ENCODE measurements around the gene SPDYE2.
A peak's percentile ranks its signal among the peaks of the same experiment; 100 is the strongest.
"Not testable (repeated sequence)": the region's sequence is repeated elsewhere in the genome, so short reads cannot be mapped to it uniquely, and the experiment has no call there.

The SPDYE2 gene

DNA sequence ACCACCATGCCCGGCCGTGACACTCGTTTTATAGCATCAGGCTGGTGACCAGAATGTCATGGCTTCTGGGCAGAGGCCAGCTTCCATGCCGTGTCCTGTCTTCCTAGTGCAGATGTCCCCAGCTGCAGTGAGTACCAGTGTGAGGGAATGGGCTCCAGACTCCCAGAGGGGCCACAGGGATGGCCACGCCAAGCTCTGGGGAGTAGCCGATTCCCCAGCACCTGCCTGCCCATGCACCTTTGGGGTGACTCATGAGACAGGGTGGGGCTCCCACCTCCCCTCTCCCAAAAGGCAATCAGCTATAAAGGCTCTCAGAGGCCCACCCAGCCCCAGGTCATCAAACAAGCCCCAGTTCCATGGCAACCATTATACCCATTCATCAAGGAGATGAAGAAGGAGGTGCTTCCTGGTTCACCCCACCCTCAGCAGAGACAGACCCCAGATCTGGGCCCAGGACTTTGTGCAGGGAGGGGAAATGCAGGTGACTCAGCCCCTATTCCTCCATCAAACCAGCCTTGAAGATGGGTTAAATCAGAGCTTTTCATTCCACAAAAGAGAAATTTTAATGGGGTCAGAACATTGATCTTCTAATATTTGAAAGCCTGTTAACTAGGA lies at the start of gene SPDYE2:
Gene SPDYE2, plus strand, starts transcription at position 419 of the 615 bp plus-strand sequence. CDS start 2,030 bp downstream, outside the sequence.
- FAIRE-seq; DNase-seq (ENCODE audit: low spot score): not testable (repeated sequence)

DNA sequence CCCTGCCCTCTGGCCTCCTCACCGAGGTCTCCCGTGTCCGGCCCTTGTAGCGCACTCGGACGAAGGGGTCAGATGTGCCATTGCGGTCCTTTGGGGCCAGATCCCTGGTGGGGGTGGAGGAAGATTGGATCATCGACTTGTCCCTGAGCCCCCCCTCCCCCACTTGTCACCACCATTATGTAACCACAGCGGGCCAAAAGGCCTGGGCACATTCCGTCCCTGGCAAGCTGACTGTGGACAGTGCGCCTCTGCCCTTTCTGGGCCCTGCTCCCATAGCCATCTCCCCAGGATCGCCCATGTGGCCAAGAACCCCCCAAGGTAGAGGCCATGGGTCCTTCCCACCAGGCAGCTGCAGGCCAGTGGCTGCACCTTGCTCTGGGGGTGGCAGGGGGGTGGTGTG lies 47.9 kb upstream of the SPDYE2 start:
- FAIRE-seq; DNase-seq (ENCODE audit: low spot score): not testable (repeated sequence)

DNA sequence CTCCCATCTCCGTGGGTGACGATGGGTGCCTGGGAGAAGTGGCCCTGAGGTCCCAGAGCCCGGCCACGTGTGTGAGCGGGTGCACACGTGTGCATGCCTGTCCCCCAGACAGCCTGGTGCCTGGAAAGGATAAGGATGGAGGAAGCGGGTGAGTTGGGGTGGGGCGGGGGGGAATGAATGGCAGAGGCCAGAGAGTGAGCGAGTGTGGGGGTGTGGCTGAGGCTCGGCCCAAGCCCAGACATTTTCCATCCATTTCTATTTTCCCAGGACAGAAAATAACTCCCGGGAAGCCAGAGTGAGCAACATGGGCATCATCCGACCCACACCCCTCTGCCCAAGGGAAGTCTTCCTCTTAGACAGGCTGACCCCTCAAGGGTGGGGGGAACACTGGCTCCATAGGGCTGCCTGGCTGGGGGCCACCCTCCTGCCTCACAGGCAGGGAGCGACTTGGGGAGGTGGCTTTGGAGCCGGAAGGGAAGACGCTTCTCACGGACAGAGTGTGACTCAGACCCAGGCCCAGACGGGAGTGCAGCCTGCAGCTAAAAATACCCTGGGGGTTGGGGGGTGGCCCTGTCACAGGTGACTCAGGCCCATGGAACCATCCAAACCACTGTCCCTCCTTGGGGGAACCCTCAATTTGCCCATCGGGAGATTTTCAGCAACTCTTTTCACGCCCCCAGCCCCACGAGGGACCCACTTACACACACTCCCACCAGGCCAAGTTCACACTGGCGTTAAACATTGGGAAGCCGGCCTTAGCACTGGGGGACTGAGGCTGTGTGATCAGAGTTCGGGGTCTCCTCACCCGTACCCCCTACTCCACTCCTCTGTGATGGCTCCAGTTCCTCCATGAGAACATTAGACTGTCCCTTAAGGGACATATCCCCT lies 45.5 kb upstream of the SPDYE2 start:
- peak; percentile 55 for FAIRE-seq
- DNase-seq (ENCODE audit: low spot score): not testable (repeated sequence)

GRCh38 chr7:102507410-102508088 lies 43.5 kb upstream of the SPDYE2 start:
- FAIRE-seq: not testable (repeated sequence)

DNA sequence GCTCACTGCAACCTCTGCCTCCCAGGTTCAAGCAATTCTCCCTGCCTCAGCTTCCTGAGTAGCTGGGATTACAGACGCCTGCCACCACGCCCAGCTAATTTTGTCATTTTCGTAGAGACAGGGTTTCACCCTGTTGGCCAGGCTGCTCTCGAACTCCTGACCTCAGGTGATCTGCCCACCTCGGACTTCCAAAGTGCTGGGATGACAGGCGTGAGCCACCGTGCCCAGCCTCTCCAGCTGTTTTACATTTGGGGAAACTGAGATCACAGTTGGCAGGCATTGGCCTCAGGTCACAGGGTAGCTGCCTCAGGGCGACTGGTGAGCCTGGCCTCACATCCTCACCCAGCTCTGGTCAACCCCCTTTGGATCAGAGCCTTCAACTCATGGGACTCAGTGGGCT lies 40.5 kb upstream of the SPDYE2 start:
- FAIRE-seq; DNase-seq (ENCODE audit: low spot score): not testable (repeated sequence)

More at GRCh38 chr7:102507410-102508088, 43.5 kb upstream of the SPDYE2 start:
- DNase-seq (ENCODE audit: low spot score): not testable (repeated sequence)

- not testable (repeated sequence) for FAIRE-seq; DNase-seq (ENCODE audit: low spot score)
These were observed 39.0 kb upstream of the SPDYE2 start for GRCh38 chr7:102511860-102512522.

DNA sequence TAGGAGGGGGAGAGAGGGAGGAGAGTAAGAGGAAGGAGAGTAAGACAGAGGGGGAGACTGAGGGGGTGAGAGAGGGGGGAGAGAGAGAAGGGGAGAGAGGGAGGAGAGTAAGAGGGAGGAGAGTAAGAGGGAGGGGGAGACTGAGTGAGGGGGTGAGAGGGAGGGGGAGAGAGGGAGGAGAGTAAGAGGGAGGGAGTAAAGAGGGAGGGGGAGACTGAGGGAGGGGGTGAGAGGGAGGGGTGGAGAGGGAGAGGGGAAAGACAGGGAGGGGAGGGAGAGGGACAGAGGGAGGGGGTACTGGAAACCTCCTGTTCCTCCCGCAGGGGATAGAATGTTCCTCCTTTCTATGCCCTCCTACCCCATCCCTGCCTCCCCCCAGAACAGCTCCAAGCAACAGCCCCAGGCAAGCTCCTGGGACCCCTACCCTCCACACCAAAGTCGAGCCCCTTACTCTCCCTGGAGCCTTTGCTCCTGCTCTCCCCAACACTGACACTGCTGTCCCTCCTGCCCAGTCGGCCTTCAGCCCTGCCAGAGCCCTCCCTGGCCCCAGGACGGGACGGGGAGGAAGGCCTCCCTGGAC lies 38.3 kb upstream of the SPDYE2 start:
- not testable (repeated sequence) for DNase-seq (ENCODE audit: low spot score); FAIRE-seq

DNA sequence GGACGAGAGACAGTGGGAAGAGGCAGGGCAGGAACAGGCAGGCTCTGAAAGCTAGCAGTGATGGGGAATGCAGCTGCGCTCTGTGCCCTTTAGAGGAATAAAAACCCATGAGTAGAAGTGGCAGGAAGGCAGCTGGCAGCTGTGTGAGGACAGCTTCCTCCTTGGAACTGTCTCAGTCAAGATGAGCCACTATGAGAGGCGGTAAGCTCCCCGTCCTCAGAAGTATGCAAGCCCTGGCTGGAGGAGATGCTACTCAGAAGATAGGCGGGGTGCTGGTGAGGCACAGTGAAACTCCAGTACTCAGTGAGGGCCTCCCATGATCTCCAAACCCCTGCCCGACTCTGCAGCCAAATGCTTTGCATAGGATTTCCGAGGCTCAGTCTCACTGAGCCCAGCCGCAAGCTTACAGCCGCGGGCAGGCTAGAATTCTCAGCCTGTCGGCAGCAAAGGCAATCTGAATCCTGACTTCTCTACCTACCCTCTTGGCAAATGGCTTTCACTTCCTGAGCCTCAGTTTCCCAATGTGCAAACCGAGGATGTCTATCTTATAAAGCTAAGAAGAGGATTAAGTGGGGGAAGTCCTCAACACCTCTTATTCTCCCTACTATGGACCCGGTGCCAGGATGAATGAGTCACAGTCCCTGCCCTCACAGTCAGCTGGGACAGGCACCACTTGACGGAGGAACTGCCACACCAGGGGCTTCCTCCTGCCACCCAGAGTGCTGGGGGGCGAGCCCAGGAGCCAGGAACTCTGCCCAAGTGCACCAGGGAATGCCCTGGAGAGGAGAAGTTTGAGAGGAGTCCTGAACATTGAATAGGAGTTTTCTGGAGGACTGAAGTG lies 35.9 kb upstream of the SPDYE2 start:
- DNase-seq (ENCODE audit: low spot score); FAIRE-seq: not testable (repeated sequence)

- FAIRE-seq: not testable (repeated sequence)
These were observed 35.1 kb upstream of the SPDYE2 start for GRCh38 chr7:102515889-102516288.

GRCh38 chr7:102516951-102517350 lies 34.1 kb upstream of the SPDYE2 start:
- not testable (repeated sequence) for FAIRE-seq; DNase-seq (ENCODE audit: low spot score)

More at GRCh38 chr7:102515889-102516288, 35.1 kb upstream of the SPDYE2 start:
- not testable (repeated sequence) for DNase-seq (ENCODE audit: low spot score)

- FAIRE-seq; DNase-seq (ENCODE audit: low spot score): not testable (repeated sequence)
These were observed 33.4 kb upstream of the SPDYE2 start, which contains the start of gene RASA4B for GRCh38 chr7:102517550-102518147. TSS of gene RASA4B (minus strand) at chr7:102517777. CDS start at chr7:102517710, 67 bp downstream.

DNA sequence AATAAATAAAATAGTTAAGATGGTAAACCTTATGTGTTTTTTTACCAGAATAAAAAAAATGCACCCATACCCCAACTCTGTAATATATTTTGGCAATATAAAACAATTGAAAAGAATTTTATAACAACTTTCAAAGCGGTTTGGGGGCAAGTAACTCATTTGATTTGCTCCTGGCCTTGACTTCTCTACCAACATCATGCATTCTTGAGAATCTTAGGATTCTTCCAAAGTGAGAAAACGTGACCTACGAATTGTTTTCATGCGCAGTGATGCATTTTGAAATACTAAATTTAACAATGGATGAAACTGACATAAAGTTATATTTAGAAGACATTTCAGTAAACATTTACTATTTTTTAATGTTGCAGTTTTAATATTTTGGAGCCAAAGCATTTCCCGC lies 30.2 kb upstream of the SPDYE2 start:
- not testable (repeated sequence) for FAIRE-seq; DNase-seq (ENCODE audit: low spot score)

DNA sequence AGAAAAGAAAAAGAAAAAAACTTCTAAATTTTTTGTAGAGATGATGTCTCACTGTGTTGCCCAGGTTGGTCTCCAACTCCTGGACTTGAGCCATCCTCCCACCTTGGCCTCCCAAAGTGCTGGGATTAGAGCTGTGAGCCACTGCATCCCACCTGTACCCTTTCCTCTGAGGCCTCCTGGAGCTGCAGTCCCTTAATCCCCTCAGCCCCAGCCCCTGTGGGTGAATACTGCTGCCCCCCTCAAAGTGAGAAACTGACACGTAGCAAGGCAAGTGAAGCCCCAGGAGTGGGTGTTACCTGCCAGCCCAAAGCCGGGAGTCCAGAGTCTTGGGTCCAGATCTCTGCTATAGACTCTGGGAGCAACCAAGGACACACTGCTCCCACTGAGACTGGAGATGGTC lies 26.2 kb upstream of the SPDYE2 start:
- not testable (repeated sequence) for DNase-seq (ENCODE audit: low spot score); FAIRE-seq

DNA sequence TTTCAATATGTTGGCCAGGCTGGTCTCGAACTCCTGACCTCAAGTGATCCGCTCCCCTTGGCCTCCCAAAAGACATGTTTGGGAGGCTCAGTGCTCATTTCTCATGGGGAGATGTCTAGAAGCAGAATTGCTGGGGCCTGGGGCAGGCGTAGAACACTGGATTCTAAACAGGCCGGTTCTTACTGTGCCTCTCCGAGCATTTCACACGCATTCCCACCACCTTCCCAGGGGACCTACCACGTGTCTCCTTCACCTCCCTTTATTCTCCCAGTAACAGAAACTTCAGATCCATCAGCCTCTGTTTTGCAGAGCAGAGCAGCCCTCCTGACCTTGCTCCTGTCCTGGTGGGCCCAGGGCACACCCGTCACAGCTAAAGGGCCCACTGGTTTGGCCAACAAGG lies 23.8 kb upstream of the SPDYE2 start:
- FAIRE-seq; DNase-seq (ENCODE audit: low spot score): not testable (repeated sequence)

DNA sequence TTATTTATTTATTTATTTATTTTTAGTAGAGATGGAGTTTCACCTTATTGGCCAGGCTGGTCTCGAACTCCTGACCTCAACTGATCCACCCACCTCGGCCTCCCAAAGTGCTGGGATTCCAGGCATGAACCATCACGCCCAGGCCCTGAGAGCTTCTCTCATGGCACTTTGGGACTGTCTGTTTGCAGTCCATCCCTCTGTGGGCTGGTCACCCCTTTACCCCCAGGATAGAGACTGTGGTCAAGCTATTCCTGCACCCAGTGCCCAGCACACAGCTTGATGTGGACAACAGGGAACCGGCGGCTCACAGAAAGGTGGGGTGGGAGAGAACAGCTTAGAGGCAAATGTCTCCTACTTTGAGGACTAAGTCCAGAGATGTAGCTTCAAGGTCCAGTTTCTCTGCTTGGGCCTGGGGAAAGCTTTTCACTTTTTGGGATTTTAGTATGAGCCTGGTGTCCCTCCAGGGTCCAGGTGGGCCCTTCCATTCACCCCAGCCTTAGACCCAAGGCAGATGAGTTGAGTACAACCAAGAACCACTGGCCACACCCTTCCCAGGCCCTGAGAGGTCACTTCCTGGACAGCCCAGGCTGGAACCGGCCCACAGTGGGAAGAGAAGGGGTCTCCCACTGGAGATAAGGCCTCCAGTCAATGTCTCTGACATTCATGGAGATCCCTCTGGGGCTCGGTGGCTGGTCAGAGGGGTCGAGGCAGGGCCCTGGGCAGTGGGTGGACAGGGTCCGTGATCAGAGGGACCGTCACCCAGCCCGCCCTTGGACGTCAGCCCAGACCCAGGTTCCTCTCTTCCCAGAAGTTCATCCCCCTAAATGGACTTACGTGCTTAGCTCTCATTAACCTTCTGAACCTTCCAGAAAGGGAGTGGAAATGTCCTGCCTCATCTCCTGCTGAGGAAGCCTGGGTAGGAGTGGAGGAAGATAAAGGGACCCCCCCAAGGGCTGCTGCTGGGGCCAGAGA lies 22.9 kb upstream of the SPDYE2 start:
- not testable (repeated sequence) for FAIRE-seq; DNase-seq (ENCODE audit: low spot score)

DNA sequence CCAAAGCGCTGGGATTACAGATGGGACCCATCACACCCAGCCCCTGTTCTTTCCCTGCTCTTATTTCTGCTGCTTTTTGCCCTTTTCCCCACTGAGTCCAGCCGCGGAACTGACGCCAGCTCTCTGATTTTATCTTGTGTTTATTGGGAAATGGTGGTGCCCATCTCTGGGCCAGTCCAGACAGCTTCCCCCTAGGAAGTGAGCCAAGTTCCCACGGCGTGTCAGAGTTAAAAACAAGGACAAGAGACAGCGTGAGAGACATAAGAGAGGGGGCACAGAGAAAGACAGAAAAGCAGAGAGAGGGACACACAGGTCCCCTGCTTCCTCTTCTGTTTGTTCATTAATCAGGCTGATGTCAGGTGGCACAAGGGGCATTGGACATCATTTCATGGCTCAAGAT lies 19.4 kb upstream of the SPDYE2 start:
- DNase-seq (ENCODE audit: low spot score); FAIRE-seq: not testable (repeated sequence)

GRCh38 chr7:102532127-102532526 lies 18.9 kb upstream of the SPDYE2 start:
- DNase-seq (ENCODE audit: low spot score); FAIRE-seq: not testable (repeated sequence)
